ENCODE data around the gene TUBA3E.
"Not testable (repeated sequence)": the region's sequence is repeated elsewhere in the genome, so short reads cannot be mapped to it uniquely, and the experiment has no call there.

The TUBA3E gene

GRCh38 chr2:130160838-130161705, 37.2 kb downstream of the TUBA3E start:
- DNase-seq, result not testable (repeated sequence)

DNA sequence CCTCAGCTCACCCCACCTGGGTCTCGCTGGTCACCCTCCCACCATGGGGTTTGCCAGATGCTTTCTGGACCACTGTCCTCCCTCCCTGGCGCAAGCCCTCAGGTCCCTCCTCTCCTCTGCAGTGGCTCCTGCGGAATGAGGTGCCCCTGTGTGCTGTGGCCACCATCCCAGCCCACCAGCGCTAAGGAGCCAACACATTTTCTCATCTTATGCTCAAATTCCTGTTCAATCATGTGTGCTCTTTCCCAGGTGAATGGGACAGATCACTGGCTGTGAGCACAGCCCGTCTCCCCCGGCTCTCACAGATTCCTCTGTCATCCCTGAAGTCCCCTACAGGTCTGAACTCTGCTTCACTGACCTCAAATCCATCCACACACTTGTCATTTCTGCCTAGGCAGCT, 38.1 kb downstream of the TUBA3E start:
- no peak for DNase-seq

DNA sequence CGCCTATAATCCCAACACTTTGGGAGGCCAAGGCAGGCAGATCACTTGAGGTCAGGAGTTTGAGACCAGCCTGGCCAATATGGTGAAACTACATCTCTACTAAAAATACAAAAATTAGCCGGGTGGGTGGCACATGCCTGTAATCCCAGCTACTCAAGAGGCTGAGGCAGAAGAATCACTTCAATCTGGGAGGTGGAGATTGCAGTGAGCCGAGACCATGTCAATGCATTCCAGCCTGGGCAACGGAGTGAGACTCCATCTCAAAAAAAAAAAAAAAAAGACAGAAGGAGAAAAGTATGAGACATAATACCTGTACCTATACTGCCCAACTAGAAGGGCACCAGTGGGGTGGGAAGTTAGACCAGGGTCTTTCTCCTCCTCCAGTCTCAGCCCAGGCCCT, 38.9 kb downstream of the TUBA3E start:
- DNase-seq, result not testable (repeated sequence)

DNA sequence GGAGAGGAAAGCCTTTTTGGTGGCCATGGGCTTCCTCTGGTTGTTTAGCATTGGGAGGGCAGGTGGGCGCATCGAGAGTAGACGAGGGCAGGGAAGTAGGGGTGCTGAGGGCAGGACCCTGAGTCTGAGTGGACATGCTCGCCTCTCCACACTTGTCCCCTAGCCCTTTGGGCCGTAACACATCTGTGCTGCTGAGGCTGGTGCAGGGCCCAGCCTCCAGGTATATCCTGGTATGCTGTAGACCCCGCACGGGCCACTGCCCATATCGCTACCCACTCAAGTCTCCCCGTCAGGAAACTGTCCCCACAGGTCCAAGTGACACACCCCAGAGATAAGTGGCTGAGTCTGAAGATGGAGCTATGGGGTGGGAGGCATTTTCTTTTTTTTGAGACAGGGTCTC, 39.6 kb downstream of the TUBA3E start:
- DNase-seq, result no peak

DNA sequence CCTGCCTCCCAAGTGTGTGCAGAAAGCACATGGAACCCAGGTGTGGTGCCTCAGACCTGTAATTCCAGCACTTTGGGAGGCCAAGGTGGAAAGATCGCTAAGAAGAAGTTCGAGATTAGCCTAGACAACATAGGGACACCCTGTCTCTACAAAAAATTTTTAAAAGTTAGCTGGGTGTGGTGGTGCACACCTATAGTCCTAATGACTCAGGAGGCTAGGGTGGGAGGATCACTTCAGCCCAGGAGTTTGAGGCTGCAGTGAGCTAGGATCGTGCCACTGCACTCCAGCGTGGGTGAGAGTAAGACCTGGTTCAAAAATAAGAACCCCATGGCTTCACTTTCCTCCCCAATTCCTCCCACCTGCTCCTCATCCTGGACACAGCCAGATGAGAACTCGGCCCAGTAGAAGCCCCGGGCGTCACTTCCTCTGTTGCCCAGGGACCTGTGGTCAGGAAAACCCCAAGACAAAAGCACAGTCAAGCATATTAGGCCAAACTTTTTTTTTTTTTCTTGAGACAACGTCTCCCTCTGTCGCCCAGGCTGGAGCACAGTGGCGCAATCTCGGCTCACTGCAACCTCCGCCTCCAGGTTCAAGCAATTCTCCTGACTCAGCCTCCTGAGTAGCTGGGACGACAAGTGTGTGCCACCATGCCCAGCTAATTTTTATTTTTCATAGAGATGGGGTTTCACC, 40.3 kb downstream of the TUBA3E start:
- DNase-seq, result not testable (repeated sequence)

DNA sequence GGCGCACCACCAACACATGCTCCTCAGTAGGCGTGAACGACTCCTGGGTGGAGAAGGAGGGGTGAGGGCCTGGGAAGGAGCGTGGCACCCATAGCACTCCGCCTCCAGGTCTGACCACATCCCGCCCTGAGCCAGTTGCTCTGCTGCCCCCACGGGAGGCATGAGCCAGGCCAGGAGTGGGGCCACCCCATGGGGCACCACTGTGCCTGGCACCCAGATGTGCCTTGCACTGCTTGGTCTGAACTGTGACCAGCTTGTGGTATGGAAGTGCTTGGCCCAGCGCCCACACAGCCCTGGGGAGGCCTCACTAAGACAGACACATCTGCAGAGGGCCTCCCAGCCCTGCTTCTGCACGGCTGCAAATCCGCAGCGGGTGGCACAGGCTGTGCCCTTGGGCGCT, 40.9 kb downstream of the TUBA3E start:
- not testable (repeated sequence) for DNase-seq

DNA sequence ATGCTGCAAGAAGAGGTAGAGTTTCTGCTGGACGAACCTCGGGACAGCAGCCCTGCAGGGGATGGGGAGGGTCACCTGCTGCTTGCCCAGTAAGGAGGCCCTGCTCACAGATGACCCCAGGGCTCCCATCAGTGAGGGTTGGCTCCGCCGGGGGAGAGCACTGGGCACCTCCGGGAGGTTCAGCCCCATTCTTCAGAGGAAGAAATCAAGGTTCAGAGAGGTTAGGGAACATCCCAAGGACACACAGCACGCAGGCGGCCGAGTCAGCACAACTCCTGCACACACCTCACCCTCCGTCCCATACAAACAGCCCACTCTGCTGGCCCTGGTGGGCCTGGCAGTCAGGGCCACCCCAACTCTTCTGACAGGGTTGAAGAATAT, 41.6 kb downstream of the TUBA3E start:
- DNase-seq, result no peak

DNA sequence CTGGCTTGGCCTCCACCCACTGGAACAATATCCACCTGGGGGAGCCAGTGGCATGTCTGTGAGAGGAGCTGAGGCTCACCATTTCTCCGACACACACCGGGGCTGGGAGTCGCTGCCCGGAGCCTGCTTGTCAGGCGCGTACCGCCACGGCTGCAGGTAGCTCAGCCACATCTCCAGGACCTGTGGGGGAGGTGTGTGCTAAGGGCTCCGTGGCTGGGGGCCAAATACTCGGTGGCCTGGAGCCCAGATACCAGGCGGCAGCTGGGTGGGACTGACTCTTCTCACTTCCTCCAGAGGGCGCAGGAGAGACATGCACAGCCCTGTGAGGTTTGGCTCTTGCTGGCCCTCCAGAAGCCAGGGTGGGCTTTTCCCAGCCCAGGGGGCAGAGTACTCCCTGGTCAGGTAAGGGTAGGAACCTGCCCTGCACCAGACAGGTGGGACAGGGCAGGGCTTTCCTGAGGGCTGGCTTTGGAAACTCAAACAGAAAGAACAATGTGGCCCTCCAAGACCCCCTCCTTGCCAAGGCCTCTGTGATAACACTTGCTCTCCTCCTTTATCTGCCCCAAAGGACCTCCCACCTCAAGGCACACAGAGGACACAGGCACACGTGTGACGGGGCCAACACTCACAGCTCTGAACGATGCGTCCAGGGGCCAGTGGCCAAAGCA, 42.1 kb downstream of the TUBA3E start:
- not testable (repeated sequence) for DNase-seq

DNA sequence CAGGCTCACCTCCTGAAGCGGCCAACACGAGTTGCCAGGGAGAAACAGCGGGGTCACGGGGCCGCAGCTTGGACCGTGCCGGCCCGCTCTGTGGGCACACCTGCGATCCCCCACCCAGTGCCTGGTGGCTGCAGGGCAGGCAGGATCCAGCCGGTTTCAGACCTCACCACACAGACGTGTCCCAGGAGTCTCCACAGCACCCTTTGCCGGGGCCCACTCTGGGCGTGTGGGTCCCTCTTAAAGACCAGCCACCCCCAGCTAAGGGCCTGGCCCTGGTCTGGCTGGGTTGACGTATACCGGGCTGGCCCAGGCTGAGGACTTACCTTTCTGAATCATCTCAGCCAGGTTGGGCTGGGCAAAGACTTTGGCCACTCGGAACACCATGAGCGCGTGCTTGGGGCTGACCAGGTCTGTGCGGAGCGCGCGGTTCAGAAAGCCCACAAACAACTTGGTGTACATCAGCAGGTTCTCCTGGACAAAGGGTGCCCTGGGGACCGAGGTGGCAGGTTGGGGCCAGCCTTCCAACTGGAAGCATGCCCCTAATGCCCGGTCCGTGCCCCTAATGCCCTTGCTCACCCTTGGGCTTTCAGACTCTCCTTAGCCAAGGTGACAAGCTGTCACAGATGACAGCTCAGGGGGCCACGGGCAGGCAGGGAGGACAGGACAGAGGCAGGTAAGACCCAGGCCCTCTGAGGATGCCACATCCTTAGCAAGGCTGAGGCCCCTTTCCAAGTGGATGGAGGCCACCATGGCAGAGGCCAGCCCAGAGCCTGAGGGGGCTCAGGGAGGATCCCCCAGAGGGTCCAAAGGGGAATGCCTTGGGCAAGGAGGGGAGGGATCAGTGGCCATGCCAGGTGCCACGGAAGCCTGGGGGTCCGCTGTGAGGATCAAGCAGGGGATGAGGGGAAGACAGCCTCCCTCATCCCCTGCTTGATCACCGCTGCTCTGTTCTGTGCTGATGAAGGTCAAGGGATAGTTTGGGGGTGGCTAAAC, 43.2 kb downstream of the TUBA3E start:
- DNase-seq, result no peak

DNA sequence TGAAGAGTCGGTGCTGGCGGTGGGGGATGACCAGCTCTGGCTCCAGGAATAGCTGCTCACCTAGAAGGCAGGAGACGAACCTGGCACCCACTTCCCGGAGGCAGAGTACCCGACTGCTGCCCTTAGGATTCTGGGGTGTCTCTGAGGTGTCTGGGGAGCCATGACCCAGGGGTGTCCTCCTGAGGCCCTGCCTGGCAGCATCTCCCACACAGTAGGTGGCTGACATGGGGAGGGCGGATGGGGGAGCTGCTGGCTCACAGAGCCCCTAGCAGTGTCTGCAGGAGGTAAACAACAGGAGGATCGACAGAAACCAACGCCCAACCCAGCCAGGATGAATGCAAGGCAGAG, 43.8 kb downstream of the TUBA3E start:
- DNase-seq, result not testable (repeated sequence)

DNA sequence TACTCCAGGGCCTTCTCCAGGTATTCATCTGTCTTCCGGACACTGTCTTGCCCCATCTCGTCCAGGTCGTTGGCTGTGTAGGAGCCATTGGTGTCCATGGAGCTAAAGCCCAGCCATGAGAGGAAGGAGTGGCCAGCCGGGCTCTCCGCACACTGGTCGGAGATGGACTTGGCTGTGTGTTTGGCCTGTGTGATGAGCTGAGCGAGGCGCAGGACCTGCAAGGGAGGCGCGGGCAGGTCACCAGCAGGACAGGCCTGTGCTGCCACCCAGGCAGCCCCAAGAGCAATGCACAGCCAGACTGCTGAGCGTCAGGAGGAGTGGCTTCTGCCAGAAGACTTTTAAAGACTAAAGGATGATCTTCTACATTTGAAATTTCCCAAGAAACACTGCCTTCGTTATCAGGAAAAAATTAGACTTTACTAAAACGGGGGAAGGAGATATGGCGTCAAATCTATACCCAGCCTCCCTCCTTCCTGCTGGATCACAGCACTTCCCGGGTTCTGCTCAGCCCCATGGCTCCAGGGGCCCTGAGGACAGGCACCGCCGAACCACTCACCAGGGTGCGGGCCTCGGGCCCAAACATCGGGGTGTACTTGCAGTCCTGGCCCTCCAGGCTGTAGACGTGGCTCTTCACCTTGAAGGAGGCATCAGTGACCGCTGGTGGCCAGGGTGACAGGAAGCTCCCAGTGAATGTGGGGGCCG, 44.4 kb downstream of the TUBA3E start:
- DNase-seq, result not testable (repeated sequence)

- no peak for DNase-seq
Observed at GRCh38 chr2:130152816-130153595, 45.2 kb downstream of the TUBA3E start.

GRCh38 chr2:130152136-130152815, 46.0 kb downstream of the TUBA3E start:
- DNase-seq, result not testable (repeated sequence)

DNA sequence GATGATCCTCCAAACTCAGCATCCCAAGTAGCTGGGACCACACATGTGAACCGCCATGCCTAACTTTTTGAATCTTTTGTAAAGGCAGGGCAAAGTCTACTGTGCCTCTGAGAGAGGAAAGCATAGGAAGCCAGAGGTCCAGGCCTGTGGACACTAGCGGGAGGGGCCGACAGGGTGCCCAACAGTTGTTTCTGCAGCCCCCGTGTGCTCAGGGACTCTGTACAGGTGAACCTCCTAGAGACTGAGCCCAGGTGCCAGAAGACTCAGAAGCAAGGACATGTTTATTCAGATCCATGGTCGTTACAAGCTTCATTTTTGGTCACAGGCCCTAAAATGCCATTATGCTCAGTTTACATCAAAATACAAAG, 47.1 kb downstream of the TUBA3E start:
- not testable (repeated sequence) for DNase-seq

GRCh38 chr2:130150181-130151144, 47.8 kb downstream of the TUBA3E start:
- DNase-seq, result no peak

DNA sequence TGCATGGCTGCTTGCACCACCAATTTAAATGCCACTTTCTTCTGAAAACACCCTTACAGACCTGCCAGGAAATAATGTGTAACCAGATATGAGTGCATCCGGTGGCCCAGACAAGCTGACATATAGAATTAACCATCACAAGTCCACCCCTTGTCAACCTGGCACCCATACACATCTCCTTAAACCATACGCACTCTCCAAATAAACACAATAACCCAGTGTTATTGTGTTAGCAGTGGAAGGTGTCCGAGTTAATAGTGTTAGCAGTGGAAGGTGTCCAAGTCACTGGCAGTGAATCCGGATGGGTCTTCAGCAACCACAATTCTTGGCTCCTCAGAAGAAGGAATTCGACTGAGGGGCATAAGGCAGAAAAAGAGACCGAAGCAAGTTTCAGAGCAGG, 49.7 kb downstream of the TUBA3E start:
- not testable (repeated sequence) for DNase-seq

DNA sequence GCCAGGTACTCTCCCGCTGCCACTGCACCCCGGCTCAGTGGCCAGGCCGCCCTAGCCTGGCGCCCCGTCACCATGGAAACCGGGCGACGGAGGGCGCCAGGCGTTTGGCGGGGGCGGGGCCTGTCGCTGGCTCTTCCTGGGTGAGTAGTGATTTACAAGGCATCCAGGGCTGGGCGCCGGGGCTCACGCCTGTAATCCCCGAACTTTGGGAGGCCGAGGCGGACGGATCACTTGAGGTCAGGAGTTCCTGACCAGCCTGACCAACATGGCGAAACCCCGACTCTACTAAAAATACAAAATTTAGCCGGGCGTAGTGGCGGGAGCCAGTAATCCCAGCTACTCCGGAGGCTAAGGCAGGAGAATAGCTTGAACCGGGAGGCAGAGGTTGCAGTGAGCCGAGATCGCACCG, 53.2 kb downstream of the TUBA3E start, which contains the start of gene CCDC74B:
Gene CCDC74B, minus strand, starts transcription at position 107 of the 409 bp plus-strand sequence. CDS start 116 bp downstream, outside the sequence.
- DNase-seq, result not testable (repeated sequence)

- not testable (repeated sequence) for DNase-seq
Observed at GRCh38 chr2:130143266-130144039, 54.8 kb downstream of the TUBA3E start.
